Tibial nerve (tissue), 4 donors: ENCODE results near the gene OR1F1. TPM values are rescaled to one million over a fixed set of nuclear protein-coding genes. Genes with fewer than 3 reads are reported as not detected.
A peak's percentile ranks its signal among the peaks of the same experiment; 100 is the strongest.

Experiments used
- DNase-seq, 2 donors: peaks; one replicate each; pipeline ENCODE4 v3.0.0-alpha.2; 2019; ENCODE audit warnings: low spot score in 2 of 2
- H3K27ac ChIP-seq, 4 donors: fragments of 200-600 bp; sonication (generic) in 3 of 4; one replicate each; pipeline ENCODE4 v1.5.1; 2017 to 2019; ENCODE audit warnings: mild to moderate bottlenecking in 1 of 4
- H3K27me3 ChIP-seq, 2 donors: fragments of 200-600 bp; sonication (generic) in 1 of 2; one replicate each; pipeline versions ENCODE4 v1.5.1 to v1.6.0; 2017 to 2019
- H3K36me3 ChIP-seq, 3 donors: fragments of 200-600 bp; sonication (generic); one replicate each; pipeline ENCODE4 v1.5.1; 2018 to 2019
- H3K4me1 ChIP-seq, 4 donors: fragments of 200-600 bp; sonication (generic) in 3 of 4; one replicate each; pipeline ENCODE4 v1.5.1; 2017 to 2019
- H3K4me3 ChIP-seq, 4 donors: fragments of 200-600 bp; sonication (generic) in 3 of 4; one replicate each; pipeline ENCODE4 v1.5.1; 2017 to 2019; ENCODE audit warnings: mild to moderate bottlenecking in 1 of 4, moderate library complexity in 1 of 4
- H3K9me3 ChIP-seq, 4 donors: fragments of 200-600 bp; sonication (generic) in 3 of 4; one replicate each; pipeline ENCODE4 v1.5.1; 2017 to 2019
- EP300 ChIP-seq, 2 donors: sonication (generic); formaldehyde crosslinking; IDR thresholded peaks; one replicate each; pipeline ENCODE4 v1.6.1; 2017; ENCODE audit warnings: antibody characterized with exemption in 2 of 2, mild to moderate bottlenecking in 1 of 2
- POLR2A ChIP-seq, 2 donors: fragments of 450-650 bp; IDR thresholded peaks; one replicate each; pipeline ENCODE4 v1.6.1; 2017; ENCODE audit warnings: antibody characterized with exemption in 2 of 2, mild to moderate bottlenecking in 2 of 2, moderate library complexity in 2 of 2
- WGBS, 2 donors: methylation state at CpG; one replicate each; pipeline ENCODE4 v1.1.5; 2018; 5-methylcytosine and 5-hydroxymethylcytosine counted together
- total RNA-seq, 4 donors: library from RNA; depleted of rRNA; stranded (reverse); fragments of >200 nt; gene quantifications; one replicate each; pipeline ENCODE4 v1.1.0, GENCODE V29; 2016
- TF ChIP-seq, protein P1 (sequence below), 5 experiments: fragments of 200-600 bp in 3 of 5; fragments of 450-650 bp in 2 of 5; sonication (generic) in 3 of 5; IDR thresholded peaks; one replicate each; pipeline ENCODE4 v1.5.1; 2016 to 2019; ENCODE audit warnings: antibody characterized with exemption in 5 of 5, mild to moderate bottlenecking in 3 of 5, moderate library complexity in 2 of 5

Gene OR1F1
- total RNA-seq, 4 donors from 2014 or later = not detected

DNA sequence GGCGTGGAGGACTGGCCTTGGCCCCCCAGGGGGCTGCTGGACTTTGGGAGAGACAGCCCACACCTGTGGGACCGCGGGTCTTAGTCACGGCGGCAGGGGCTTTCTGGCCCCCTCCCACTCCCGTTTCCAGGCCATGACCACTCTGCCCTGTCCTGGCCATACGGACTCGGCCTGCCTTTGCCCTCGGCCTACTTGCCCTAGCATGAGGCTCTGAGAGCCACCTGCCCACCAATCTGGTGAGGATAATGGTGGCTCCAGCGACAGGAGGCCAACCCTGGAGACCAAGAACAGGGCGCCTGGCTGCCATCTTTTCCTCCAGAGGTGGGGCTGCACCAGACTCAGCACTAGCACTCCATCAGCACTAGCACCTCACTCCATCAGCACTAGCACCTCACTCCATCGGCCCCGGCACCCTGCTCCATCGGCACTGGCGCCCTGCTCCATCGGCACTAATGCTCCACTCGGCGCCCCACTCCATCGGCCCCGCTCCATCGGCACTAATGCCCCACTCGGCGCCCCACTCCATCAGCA is 46.2 kb upstream of the OR1F1 start:
- DNase-seq = no peak
- no peak overlapping the region for H3K27ac ChIP-seq
- H3K4me3 ChIP-seq = no peak overlapping the region
- H3K4me1 ChIP-seq = peaks cover 0 to 9% (median 0%) of the 10 kb centered on the region in 4 donors
- WGBS, 2 donors = 94 to 95% methylated on average over 21 to 23 of the region's 23 CpGs
- H3K9me3 ChIP-seq = no peaks in the 10 kb centered on the region
- peaks cover 0 to 65% (median 0%) of the 10 kb centered on the region in 3 donors for H3K36me3 ChIP-seq
- no peaks in the 10 kb centered on the region for H3K27me3 ChIP-seq
- TF ChIP-seq EP300 (IDR thresholded peaks at IDR 0.05) = no peak
- TF ChIP-seq POLR2A (IDR thresholded peaks at IDR 0.05) = no peak
- TF ChIP-seq, protein P1, sequence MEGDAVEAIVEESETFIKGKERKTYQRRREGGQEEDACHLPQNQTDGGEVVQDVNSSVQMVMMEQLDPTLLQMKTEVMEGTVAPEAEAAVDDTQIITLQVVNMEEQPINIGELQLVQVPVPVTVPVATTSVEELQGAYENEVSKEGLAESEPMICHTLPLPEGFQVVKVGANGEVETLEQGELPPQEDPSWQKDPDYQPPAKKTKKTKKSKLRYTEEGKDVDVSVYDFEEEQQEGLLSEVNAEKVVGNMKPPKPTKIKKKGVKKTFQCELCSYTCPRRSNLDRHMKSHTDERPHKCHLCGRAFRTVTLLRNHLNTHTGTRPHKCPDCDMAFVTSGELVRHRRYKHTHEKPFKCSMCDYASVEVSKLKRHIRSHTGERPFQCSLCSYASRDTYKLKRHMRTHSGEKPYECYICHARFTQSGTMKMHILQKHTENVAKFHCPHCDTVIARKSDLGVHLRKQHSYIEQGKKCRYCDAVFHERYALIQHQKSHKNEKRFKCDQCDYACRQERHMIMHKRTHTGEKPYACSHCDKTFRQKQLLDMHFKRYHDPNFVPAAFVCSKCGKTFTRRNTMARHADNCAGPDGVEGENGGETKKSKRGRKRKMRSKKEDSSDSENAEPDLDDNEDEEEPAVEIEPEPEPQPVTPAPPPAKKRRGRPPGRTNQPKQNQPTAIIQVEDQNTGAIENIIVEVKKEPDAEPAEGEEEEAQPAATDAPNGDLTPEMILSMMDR (IDR thresholded peaks at IDR 0.05) = no peak

DNA sequence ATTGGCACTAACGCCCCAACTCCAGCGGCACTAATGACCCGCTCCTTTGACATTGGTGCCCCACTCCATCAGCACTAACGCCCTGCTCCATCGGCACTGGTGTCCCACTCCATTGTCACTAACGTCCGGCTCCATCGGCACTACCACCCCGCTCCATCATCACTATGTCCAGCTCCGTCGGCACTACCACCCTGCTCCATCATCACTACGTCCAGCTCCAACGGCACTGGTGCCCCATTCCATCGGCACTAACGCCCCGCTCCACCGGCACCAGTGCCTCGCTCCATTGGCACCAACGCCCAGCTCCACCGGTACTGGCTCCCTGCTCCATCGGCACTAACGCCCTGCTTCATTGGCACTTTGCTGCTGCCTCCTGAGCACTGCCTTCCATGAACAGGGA is 45.7 kb upstream of the OR1F1 start:
- Histone ChIP-seq H3K4me3 (no peak overlapping the region), H3K9me3 (no peaks in the 10 kb centered on the region), H3K27ac (no peak overlapping the region), H3K27me3 (no peaks in the 10 kb centered on the region), H3K4me1 (peaks cover 0 to 4% (median 0%) of the 10 kb centered on the region in 4 donors), H3K36me3 (peaks cover 0 to 60% (median 0%) of the 10 kb centered on the region in 3 donors)
- TF ChIP-seq EP300 (IDR thresholded peaks at IDR 0.05) (no peak), POLR2A (IDR thresholded peaks at IDR 0.05) (no peak)
- TF ChIP-seq, protein P1 (IDR thresholded peaks at IDR 0.05) = no peak
- DNase-seq = no peak
- WGBS, 2 donors = 94 to 96% methylated on average over 22 of the region's 22 CpGs

DNA sequence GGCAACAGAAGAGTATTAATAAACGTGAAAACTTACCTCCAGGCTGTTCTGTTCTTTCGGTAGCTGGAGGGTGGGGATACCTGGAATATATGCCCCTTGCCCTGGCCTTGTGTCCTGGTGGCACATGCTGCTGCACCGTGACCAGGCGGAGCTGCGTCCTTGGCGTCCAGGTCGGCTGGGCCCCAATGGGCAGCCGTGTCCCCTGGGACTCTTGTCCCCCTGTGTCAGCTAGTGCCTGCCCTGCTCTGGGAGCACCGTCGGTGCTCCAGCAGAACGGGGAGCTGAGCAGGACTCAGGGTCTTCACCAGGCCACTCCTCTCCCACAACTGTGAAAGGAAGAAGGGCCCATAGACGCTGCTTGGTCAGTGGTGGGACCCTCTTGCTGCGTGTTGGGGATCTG is 45.2 kb upstream of the OR1F1 start:
- no peaks in the 10 kb centered on the region for H3K27me3 ChIP-seq
- 88 to 96% methylated on average over 12 to 13 of the region's 13 CpGs for WGBS, 2 donors
- H3K36me3 ChIP-seq = peaks cover 0 to 56% (median 0%) of the 10 kb centered on the region in 3 donors
- no peak for DNase-seq
- H3K4me1 ChIP-seq = no peaks in the 10 kb centered on the region
- H3K9me3 ChIP-seq = no peaks in the 10 kb centered on the region
- TF ChIP-seq, protein P1 (IDR thresholded peaks at IDR 0.05) = no peak
- TF ChIP-seq POLR2A (IDR thresholded peaks at IDR 0.05) = no peak
- no peak for TF ChIP-seq EP300 (IDR thresholded peaks at IDR 0.05)
- no peak overlapping the region for H3K4me3 ChIP-seq
- H3K27ac ChIP-seq = no peak overlapping the region

DNA sequence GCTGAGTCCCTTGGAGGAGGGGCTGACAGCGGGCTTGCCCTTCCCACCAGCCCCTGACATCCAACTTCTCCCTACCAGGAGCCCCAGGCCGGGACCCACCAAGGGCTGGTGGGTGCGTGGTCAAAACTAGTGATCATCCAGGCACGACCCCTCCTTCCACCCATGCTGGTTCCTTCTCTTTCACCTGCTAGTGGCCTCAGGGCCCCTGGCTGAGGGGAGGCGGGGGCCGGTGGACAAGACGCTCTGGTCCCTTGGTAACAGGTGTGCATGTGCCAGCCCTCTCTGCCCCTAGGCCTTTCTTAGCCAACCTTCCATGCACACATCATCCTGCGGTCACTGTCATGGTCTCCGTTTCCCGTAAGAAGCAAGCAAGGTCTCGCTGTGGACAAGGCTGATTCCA is 44.8 kb upstream of the OR1F1 start:
- TF ChIP-seq, protein P1 (IDR thresholded peaks at IDR 0.05) = no peak
- TF ChIP-seq POLR2A (IDR thresholded peaks at IDR 0.05) = no peak
- no peak for TF ChIP-seq EP300 (IDR thresholded peaks at IDR 0.05)
- H3K27me3 ChIP-seq = no peaks in the 10 kb centered on the region
- H3K9me3 ChIP-seq = no peaks in the 10 kb centered on the region
- 93 to 95% methylated on average over 8 to 11 of the region's 11 CpGs for WGBS, 2 donors
- peak overlapping the region in 1 of 4 donors; percentile 56 for H3K27ac ChIP-seq
- no peak overlapping the region for H3K4me3 ChIP-seq
- no peaks in the 10 kb centered on the region for H3K4me1 ChIP-seq
- no peak for DNase-seq
- peaks cover 0 to 51% (median 0%) of the 10 kb centered on the region in 3 donors for H3K36me3 ChIP-seq

DNA sequence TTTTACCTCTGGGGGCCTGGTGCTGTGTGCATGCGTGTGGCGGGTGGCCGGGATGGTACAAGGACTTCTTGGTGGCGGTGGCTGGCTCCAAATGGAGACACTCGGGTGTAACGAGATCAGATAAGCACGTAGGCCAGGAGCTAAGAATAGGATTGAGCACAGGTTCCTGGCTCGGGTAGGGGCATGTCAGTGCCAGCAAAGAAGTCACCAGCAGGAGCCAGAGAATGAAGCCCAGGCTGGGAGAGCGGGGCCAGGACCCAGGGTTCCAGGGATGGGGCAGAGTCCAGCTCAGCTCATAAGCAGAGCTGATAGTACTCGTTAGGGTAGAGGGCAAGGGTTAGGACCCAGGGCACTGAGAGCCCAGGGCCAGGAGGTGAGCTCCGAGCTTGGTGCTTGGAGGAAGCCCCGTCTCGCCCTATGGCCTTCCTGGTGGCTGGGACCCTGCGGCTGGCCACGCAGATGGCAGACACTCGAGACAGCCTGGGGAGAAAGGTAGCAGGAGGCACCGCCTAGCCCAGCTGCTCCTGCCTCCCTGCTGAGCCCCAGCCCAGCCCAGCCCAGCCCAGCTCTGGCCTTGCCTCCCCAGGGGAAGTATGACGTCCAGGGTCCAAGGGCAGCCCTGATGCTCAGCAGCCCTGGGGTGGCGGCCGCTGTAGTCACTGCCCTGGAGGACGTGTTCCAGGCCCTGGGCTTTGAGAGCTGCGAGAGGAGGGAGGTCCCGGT is 44.2 kb upstream of the OR1F1 start:
- H3K4me1 ChIP-seq = no peaks in the 10 kb centered on the region
- no peaks in the 10 kb centered on the region for H3K9me3 ChIP-seq
- peaks cover 0 to 46% (median 0%) of the 10 kb centered on the region in 3 donors for H3K36me3 ChIP-seq
- 82 to 83% methylated on average over 15 to 20 of the region's 23 CpGs for WGBS, 2 donors
- H3K27me3 ChIP-seq = no peaks in the 10 kb centered on the region
- TF ChIP-seq POLR2A (IDR thresholded peaks at IDR 0.05) = no peak
- TF ChIP-seq EP300 (IDR thresholded peaks at IDR 0.05) = no peak
- TF ChIP-seq, protein P1 (IDR thresholded peaks at IDR 0.05) = no peak
- H3K27ac ChIP-seq = peak overlapping the region in 1 of 4 donors; percentile 56
- peak overlapping the region in 1 of 4 donors; percentile 3 for H3K4me3 ChIP-seq
- DNase-seq = no peak
